SK-N-MC (cell line): ENCODE data around the gene VASH1.

Source experiments
- EZH2 ChIP-seq: fragments of 200-600 bp; sonication (generic); IDR thresholded peaks from one replicate; pipeline ENCODE4 v1.6.1; 2017; ENCODE audit warnings: antibody characterized with exemption
- FOXP2 ChIP-seq: optimal IDR thresholded peaks from 2 replicates; pipeline ENCODE3; 2011; ENCODE audit warnings: mild to moderate bottlenecking, moderate library complexity; ENCODE audit not compliant: insufficient read depth; ENCODE audit errors: extremely low read length, control extremely low read depth
- POLR2AphosphoS5 ChIP-seq: IDR thresholded peaks from 2 replicates; pipeline ENCODE4 v1.6.1; 2012; ENCODE audit warnings: mild to moderate bottlenecking, low read depth, low read length, borderline replicate concordance

GRCh38 chr14:76806446-76806845 lies 45.2 kb downstream of the VASH1 start:
- TF ChIP-seq POLR2AphosphoS5 (no peak), EZH2 (no peak), FOXP2 (no peak)
